SK-N-SH (cell line): ENCODE results near the gene STON2. TPM values are rescaled to one million over a fixed set of nuclear protein-coding genes. Genes with fewer than 3 reads are reported as not detected.

ENCODE experiments used
- CTCF ChIA-PET: fragments of 300-600, 350-600 bp; formaldehyde crosslinking; extraction: SDS; loops from one replicate; lab custom pipeline; 2021; lab: Yijun Ruan, JAX
- POLR2A ChIA-PET: fragments of 350-600 bp; sonication (Branson Sonifier 250); formaldehyde crosslinking; extraction: SDS; loops from one replicate; lab custom pipeline; 2020; ENCODE audit warnings: antibody characterized with exemption, inconsistent platforms; lab: Yijun Ruan, JAX
- DNase-seq: peaks from one replicate; pipeline ENCODE4 v3.0.0; 2012
- H2AFZ ChIP-seq: fragments of 200-600 bp; sonication (generic); 2 replicates; pipeline ENCODE4 v1.8.1; 2016; ENCODE audit warnings: antibody characterized with exemption, mild to moderate bottlenecking, low read depth
- H3F3A ChIP-seq: fragments of 200-600 bp; sonication (generic); replicated peaks from 2 replicates; pipeline ENCODE3; 2016; ENCODE audit warnings: antibody characterized with exemption, mild to moderate bottlenecking; ENCODE audit not compliant: insufficient read depth
- H3K27ac ChIP-seq, 2 experiments: fragments of 200-500 bp in 1 of 2; fragments of 200-600 bp in 1 of 2; sonication (Bioruptor generic) in 1 of 2; sonication (generic), shearing (Covaris generic) in 1 of 2; 2 replicates each; pipeline versions ENCODE4 v1.5.1 to v1.6.1; 2014 to 2016; ENCODE audit warnings: low read depth in 2 of 2, inconsistent platforms in 1 of 2, low read length in 1 of 2, mild to moderate bottlenecking in 1 of 2, mixed read lengths in 1 of 2
- H3K27me3 ChIP-seq: fragments of 200-600 bp; sonication (generic), shearing (Covaris generic); 2 replicates; pipeline ENCODE4 v1.6.1; 2016; ENCODE audit warnings: mixed run types; ENCODE audit not compliant: insufficient read depth
- H3K36me3 ChIP-seq, 2 experiments: fragments of 200-500 bp in 1 of 2; fragments of 200-600 bp in 1 of 2; sonication (Bioruptor generic) in 1 of 2; sonication (generic) in 1 of 2; replicated peaks in 1 of 2; 2 replicates each; pipeline versions ENCODE3 to v1.5.1; 2014 to 2016; ENCODE audit warnings: low read length in 1 of 2, mild to moderate bottlenecking in 1 of 2; ENCODE audit not compliant: insufficient read depth in 2 of 2, control insufficient read depth in 1 of 2
- H3K4me1 ChIP-seq, 2 experiments: fragments of 200-500 bp in 1 of 2; fragments of 200-600 bp in 1 of 2; sonication (Bioruptor generic) in 1 of 2; sonication (generic), shearing (Covaris generic) in 1 of 2; 2 replicates each; pipeline versions ENCODE4 v1.5.1 to v1.6.1; 2014 to 2016; ENCODE audit warnings: low read depth in 1 of 2, low read length in 1 of 2, mixed run types in 1 of 2; ENCODE audit not compliant: insufficient read depth in 2 of 2, control insufficient read depth in 1 of 2
- H3K4me2 ChIP-seq: fragments of 200-600 bp; sonication (generic), shearing (Covaris generic); 2 replicates; pipeline ENCODE4 v1.6.1; 2017; ENCODE audit warnings: mixed run types
- H3K4me3 ChIP-seq, 2 experiments: fragments of 200-500 bp in 1 of 2; fragments of 200-600 bp in 1 of 2; sonication (Bioruptor generic) in 1 of 2; sonication (generic), shearing (Covaris generic) in 1 of 2; 2 replicates each; pipeline versions ENCODE4 v1.5.1 to v1.8.1; 2014 to 2016; ENCODE audit warnings: low read depth in 2 of 2, inconsistent platforms in 1 of 2, low read length in 1 of 2, mild to moderate bottlenecking in 1 of 2, mixed read lengths in 1 of 2, moderate library complexity in 1 of 2
- H3K79me2 ChIP-seq: fragments of 200-600 bp; sonication (generic); 2 replicates; pipeline ENCODE4 v1.8.1; 2017; ENCODE audit warnings: mild to moderate bottlenecking; ENCODE audit not compliant: insufficient read depth
- H3K9ac ChIP-seq: fragments of 200-600 bp; sonication (generic); 2 replicates; pipeline ENCODE4 v1.6.1; 2017; ENCODE audit warnings: mixed run types
- H3K9me2 ChIP-seq: fragments of 200-600 bp; sonication (generic); 2 replicates; pipeline ENCODE4 v1.6.1; 2017; ENCODE audit warnings: mixed run types
- H3K9me3 ChIP-seq: fragments of 200-600 bp; sonication (generic); 2 replicates; pipeline ENCODE4 v1.6.1; 2017; ENCODE audit warnings: mixed run types, mild to moderate bottlenecking, moderate library complexity
- H4K20me1 ChIP-seq: fragments of 200-600 bp; sonication (generic); 2 replicates; pipeline ENCODE4 v1.6.1; 2017; ENCODE audit warnings: mild to moderate bottlenecking, mixed run types; ENCODE audit not compliant: insufficient read depth
- CHD2 ChIP-seq: fragments of 150-350 bp; IDR thresholded peaks from 2 replicates; pipeline ENCODE4 v1.6.1; 2018; ENCODE audit warnings: low read length; ENCODE audit not compliant: partially characterized antibody
- EP300 ChIP-seq, 2 experiments: IDR thresholded peaks; 2 replicates each; pipeline versions ENCODE4 v1.4.0 to v1.6.1; 2012; ENCODE audit warnings: borderline replicate concordance in 1 of 2, low read depth in 1 of 2, low read length in 1 of 2
- FOXJ3 ChIP-seq: sonication (generic); formaldehyde crosslinking; IDR thresholded peaks from 2 replicates; pipeline ENCODE4 v1.5.1; 2020; ENCODE audit warnings: mild to moderate bottlenecking, missing genetic modification reagents
- FOXM1 ChIP-seq: IDR thresholded peaks from 2 replicates; pipeline ENCODE4 v1.4.0; 2012; ENCODE audit warnings: low read depth, mild to moderate bottlenecking
- GATA2 ChIP-seq: sonication (generic); formaldehyde crosslinking; IDR thresholded peaks from 2 replicates; pipeline ENCODE4 v1.5.0; 2020; ENCODE audit warnings: mild to moderate bottlenecking, missing genetic modification reagents
- MEF2A ChIP-seq: IDR thresholded peaks from 2 replicates; pipeline ENCODE4 v1.4.0; 2012; ENCODE audit warnings: low read depth, borderline replicate concordance
- NFIC ChIP-seq: IDR thresholded peaks from 2 replicates; pipeline ENCODE4 v1.4.0; 2012; ENCODE audit warnings: borderline replicate concordance
- POLR2AphosphoS5 ChIP-seq: IDR thresholded peaks from 2 replicates; pipeline ENCODE4 v1.6.1; 2012; ENCODE audit warnings: low read depth, low read length
- RCOR1 ChIP-seq: fragments of 150-350 bp; IDR thresholded peaks from 2 replicates; pipeline ENCODE4 v1.6.1; 2017; ENCODE audit warnings: antibody characterized with exemption, low read length
- RFX5 ChIP-seq: IDR thresholded peaks from 2 replicates; pipeline ENCODE4 v1.6.1; 2012; ENCODE audit warnings: mild to moderate bottlenecking, improper control_type of control experiment, low read length
- YY1 ChIP-seq: IDR thresholded peaks from 2 replicates; pipeline ENCODE4 v1.4.0; 2012; ENCODE audit warnings: low read depth, mild to moderate bottlenecking
- WGBS: methylation state at CpG from one replicate; pipeline ENCODE4 v1.1.6; 2017; ENCODE audit warnings: low lambda C conversion rate; 5-methylcytosine and 5-hydroxymethylcytosine counted together
- polyA plus RNA-seq, 3 experiments: library from polyadenylated mRNA; depleted of rRNA; stranded (reverse); fragments of >200 nt; gene quantifications; 2 replicates each; pipeline ENCODE4 v1.2.3, GENCODE V29; 2012
- TF ChIP-seq, protein P1 (sequence below): IDR thresholded peaks from 2 replicates; pipeline ENCODE4 v1.4.0; 2012; ENCODE audit warnings: low read depth, borderline replicate concordance
- TF ChIP-seq, protein P2 (sequence below): IDR thresholded peaks from 2 replicates; pipeline ENCODE4 v1.4.0; 2012; ENCODE audit warnings: low read depth, borderline replicate concordance
- TF ChIP-seq, protein P3 (sequence below): fragments of 150-350 bp; IDR thresholded peaks from 2 replicates; pipeline ENCODE4 v1.6.1; 2017; ENCODE audit warnings: antibody characterized with exemption, low read length, low read depth, borderline replicate concordance
- TF ChIP-seq, protein P4 (sequence below): fragments of 150-350 bp; IDR thresholded peaks from 2 replicates; pipeline ENCODE4 v1.6.1; 2016; ENCODE audit warnings: mild to moderate bottlenecking, low read depth, low read length

STON2 gene
- polyA plus RNA-seq, 1 of the 3 experiments (the other 2 are of a cell fraction): not detected

DNA sequence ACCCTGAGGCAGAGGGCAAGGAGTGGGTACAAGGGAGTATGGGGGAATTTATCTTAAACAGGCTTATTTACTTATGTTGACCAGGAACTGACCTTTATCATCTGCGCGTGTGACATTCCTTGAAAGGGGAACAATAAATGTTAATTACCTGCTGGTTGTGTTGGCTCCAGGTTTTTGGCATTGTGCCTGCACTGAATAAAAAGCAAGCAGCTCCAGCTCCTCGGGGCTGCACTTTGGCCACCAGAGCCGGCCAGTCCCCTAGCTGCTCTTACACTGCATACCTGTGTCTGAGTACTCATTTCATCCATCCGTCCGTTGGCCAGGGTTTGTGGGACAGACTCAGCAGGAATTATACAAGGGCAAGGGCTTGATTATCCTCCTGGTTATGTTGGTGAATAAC, 110.6 kb downstream of the STON2 start:
- Histone ChIP-seq H3K27me3 (no peaks in the 10 kb centered on the region), H3K9me3 (no peaks in the 10 kb centered on the region), H3K36me3 (no peaks in the 10 kb centered on the region), H2AFZ (no peak overlapping the region), H3K4me1 (no peaks in the 10 kb centered on the region), H3K27ac (no peak overlapping the region), H3K79me2 (no peaks in the 10 kb centered on the region), H3K4me2 (no peak overlapping the region)
- DNase-seq: no peak
- WGBS: 45% methylated on average over 6 of the region's 6 CpGs
- CTCF ChIA-PET: interaction anchor here (1.4 to 1.6 kb wide), 2 partner anchors 12 to 20 kb away, joined by 4 to 5 read pairs; no protein-coding TSS in a partner anchor
- TF ChIP-seq CHD2 (no peak), MEF2A (no peak), EP300 (IDR thresholded peaks at IDR 0.05; ENCODE audit: borderline replicate concordance in 1 of 2, low read depth in 1 of 2, low read length in 1 of 2) (no peak), POLR2AphosphoS5 (no peak), RFX5 (no peak), FOXJ3 (CRISPR knock-in tag) (no peak), FOXM1 (no peak), NFIC (no peak), YY1 (no peak), RCOR1 (no peak), GATA2 (no peak)
- TF ChIP-seq, protein P1, sequence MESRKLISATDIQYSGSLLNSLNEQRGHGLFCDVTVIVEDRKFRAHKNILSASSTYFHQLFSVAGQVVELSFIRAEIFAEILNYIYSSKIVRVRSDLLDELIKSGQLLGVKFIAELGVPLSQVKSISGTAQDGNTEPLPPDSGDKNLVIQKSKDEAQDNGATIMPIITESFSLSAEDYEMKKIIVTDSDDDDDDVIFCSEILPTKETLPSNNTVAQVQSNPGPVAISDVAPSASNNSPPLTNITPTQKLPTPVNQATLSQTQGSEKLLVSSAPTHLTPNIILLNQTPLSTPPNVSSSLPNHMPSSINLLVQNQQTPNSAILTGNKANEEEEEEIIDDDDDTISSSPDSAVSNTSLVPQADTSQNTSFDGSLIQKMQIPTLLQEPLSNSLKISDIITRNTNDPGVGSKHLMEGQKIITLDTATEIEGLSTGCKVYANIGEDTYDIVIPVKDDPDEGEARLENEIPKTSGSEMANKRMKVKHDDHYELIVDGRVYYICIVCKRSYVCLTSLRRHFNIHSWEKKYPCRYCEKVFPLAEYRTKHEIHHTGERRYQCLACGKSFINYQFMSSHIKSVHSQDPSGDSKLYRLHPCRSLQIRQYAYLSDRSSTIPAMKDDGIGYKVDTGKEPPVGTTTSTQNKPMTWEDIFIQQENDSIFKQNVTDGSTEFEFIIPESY: no peak
- TF ChIP-seq, protein P2, sequence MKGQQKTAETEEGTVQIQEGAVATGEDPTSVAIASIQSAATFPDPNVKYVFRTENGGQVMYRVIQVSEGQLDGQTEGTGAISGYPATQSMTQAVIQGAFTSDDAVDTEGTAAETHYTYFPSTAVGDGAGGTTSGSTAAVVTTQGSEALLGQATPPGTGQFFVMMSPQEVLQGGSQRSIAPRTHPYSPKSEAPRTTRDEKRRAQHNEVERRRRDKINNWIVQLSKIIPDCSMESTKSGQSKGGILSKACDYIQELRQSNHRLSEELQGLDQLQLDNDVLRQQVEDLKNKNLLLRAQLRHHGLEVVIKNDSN: no peak
- TF ChIP-seq, protein P3, sequence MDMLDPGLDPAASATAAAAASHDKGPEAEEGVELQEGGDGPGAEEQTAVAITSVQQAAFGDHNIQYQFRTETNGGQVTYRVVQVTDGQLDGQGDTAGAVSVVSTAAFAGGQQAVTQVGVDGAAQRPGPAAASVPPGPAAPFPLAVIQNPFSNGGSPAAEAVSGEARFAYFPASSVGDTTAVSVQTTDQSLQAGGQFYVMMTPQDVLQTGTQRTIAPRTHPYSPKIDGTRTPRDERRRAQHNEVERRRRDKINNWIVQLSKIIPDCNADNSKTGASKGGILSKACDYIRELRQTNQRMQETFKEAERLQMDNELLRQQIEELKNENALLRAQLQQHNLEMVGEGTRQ: no peak
- TF ChIP-seq, protein P4, sequence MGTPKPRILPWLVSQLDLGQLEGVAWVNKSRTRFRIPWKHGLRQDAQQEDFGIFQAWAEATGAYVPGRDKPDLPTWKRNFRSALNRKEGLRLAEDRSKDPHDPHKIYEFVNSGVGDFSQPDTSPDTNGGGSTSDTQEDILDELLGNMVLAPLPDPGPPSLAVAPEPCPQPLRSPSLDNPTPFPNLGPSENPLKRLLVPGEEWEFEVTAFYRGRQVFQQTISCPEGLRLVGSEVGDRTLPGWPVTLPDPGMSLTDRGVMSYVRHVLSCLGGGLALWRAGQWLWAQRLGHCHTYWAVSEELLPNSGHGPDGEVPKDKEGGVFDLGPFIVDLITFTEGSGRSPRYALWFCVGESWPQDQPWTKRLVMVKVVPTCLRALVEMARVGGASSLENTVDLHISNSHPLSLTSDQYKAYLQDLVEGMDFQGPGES: no peak
- TF ChIP-seq, all 33 proteins: peak for 0
- POLR2A ChIA-PET: no interaction called here
- Histone ChIP-seq H3K9ac (no peak overlapping the region), H4K20me1 (no peaks in the 10 kb centered on the region), H3K9me2 (no peaks in the 10 kb centered on the region), H3F3A (no peaks in the 10 kb centered on the region), H3K4me3 (no peak overlapping the region)
